VCaP (cell line): Measurements from ENCODE around the gene RASGRF2.
"Not testable (repeated sequence)": the region's sequence is repeated elsewhere in the genome, so short reads cannot be mapped to it uniquely, and the experiment has no call there.

Source experiments
- H3K27ac ChIP-seq: fragments of 450-650 bp; 2 replicates; pipeline ENCODE4 v1.5.1; 2017
- CTCF ChIP-seq: fragments of 450-650 bp; conservative IDR thresholded peaks from 2 replicates; pipeline ENCODE4 v1.5.1; 2017; ENCODE audit warnings: mild to moderate bottlenecking, moderate library complexity

Gene RASGRF2

GRCh38 chr5:81021486-81021885 lies 61.3 kb downstream of the RASGRF2 start:
- no peak overlapping the region for H3K27ac ChIP-seq
- TF ChIP-seq CTCF: no peak

GRCh38 chr5:81021951-81022687 lies 62.0 kb downstream of the RASGRF2 start:
- TF ChIP-seq CTCF: no peak
- H3K27ac ChIP-seq: no peak overlapping the region

GRCh38 chr5:81022688-81023084 lies 62.5 kb downstream of the RASGRF2 start:
- TF ChIP-seq CTCF: no peak

GRCh38 chr5:81023261-81023970 lies 63.3 kb downstream of the RASGRF2 start:
- TF ChIP-seq CTCF: no peak
- H3K27ac ChIP-seq: no peak overlapping the region

More at GRCh38 chr5:81022688-81023084, 62.5 kb downstream of the RASGRF2 start:
- H3K27ac ChIP-seq: no peak overlapping the region

GRCh38 chr5:81027481-81028058 lies 67.4 kb downstream of the RASGRF2 start:
- no peak for TF ChIP-seq CTCF
- no peak overlapping the region for H3K27ac ChIP-seq

- not testable (repeated sequence) for H3K27ac ChIP-seq
Measured at GRCh38 chr5:81028888-81029287, 68.7 kb downstream of the RASGRF2 start.

GRCh38 chr5:81029736-81030135 lies 69.6 kb downstream of the RASGRF2 start:
- H3K27ac ChIP-seq: not testable (repeated sequence)

- not testable (repeated sequence) for H3K27ac ChIP-seq
Measured at GRCh38 chr5:81030236-81031034, 70.3 kb downstream of the RASGRF2 start.

- TF ChIP-seq CTCF: no peak
- H3K27ac ChIP-seq: no peak overlapping the region
Measured at GRCh38 chr5:81035522-81035921, 75.4 kb downstream of the RASGRF2 start.
